Muscle of arm (tissue), 12 donors: ENCODE measurements around the gene KREMEN1. TPM values are rescaled to one million over a fixed set of nuclear protein-coding genes. Genes with fewer than 3 reads are reported as not detected.
A peak's percentile ranks its signal among the peaks of the same experiment; 100 is the strongest.

ENCODE experiments used
- DNase-seq: peaks from one replicate; pipeline ENCODE4 v3.0.0-alpha.2; 2013
- polyA plus RNA-seq, 12 donors: library from polyadenylated mRNA; unstranded; fragments of 120-200 nt; gene quantifications; one replicate each; pipeline ENCODE4 v1.2.1, GENCODE V29; 2013; ENCODE audit not compliant: insufficient read length in 12 of 12

Gene KREMEN1
- polyA plus RNA-seq, 12 donors = 65.7 to 117 (median 83.6) TPM; not detected in 1

DNA sequence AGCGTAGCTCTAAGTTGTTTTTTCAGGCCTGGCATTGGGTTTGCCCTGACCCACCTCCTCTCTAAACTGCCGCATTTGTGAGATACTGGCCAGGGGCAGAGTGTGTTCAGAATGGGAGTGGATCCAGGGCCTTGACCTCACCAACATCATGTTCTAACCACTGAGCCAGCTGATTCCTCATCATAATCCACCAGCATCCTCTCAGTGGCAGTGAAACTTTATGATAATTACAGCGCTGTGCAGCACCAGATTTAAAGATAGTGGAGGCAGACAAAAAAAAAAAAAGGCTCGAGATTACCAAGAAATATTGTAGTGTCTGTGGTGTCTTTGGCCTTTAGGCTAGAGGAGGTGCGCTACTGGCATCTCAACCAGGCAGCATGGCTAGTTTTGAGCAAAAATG, 53.0 kb downstream of the KREMEN1 start:
- no peak for DNase-seq

GRCh38 chr22:29126670-29127395, 54.0 kb downstream of the KREMEN1 start:
- DNase-seq = no peak

DNA sequence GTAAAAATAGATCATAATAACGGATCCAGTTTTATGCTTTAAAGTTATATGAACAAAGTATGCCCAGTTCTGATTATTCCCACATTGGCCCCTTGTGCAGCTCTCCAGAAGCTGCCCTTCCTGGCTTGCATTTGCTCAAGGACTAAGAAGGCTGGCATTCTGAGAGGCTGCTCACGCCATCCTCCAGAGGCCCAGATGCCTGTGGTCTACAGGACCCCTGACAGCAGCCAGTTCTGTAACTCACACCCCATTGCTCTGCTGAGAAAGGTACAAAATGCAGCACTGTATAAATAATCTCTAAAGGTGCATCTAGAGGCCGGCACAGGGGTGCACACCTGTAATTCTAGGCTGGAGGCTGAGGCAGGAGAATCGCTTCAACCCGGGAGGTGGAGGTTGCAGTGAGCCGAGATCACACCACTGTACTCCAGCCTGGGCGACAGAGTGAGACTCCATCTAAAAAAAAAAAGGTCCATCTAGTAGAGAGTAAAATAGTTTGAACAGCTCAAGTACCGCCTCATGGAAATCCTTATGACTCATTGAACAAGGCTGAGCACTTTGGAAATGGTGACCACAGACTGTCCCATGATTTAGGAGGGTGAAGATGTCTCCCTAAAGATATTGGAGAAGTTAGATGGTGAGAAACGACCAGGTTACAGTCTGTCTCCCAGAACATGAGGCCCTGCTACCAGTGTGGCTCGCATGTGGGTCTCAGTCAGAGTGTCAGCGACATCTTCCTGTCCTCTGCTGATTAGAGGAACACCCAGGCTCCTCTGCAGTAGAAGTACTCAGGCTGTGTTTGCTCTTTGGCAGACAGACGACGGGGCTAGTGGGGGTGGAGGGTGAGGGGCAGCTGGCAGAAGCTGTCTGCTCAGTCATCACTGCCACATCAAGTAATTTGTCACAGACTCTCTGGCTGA, 56.3 kb downstream of the KREMEN1 start:
- DNase-seq = no peak

DNA sequence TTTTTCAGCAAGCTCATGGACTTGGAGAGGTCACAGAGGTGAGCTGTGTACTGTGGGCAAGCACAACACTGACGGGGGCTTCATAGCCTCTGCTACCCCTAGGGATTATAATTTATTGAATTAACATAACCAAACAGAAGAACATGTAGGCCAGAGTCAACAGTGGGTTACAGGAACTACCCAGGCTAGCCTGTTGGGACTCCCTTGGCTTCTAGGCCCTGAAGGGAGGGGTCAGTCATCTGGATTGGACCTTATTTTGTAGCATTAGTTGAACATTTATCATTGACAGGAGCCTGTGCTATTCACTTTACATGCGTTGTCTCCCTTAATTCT, 56.9 kb downstream of the KREMEN1 start:
- no peak for DNase-seq

DNA sequence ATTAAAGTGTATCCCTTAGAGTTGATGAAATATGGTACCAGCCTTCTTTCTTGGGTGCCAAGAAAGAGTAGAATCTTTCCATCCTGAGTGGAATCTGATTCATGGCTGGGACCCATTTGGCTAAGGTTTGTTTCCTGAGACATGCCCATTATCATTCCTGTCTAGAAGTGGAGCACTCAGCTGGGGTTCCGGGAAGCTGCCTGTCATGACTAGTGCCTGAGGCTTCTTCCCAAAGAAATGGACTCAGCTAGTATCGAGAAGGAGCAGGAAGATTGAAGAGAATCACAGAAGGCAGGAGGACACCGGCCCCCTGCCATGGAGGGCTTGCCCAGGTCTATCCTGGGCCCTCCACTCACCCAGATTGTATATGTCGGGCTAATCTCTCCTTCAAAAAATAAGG, 57.6 kb downstream of the KREMEN1 start:
- DNase-seq = no peak

DNA sequence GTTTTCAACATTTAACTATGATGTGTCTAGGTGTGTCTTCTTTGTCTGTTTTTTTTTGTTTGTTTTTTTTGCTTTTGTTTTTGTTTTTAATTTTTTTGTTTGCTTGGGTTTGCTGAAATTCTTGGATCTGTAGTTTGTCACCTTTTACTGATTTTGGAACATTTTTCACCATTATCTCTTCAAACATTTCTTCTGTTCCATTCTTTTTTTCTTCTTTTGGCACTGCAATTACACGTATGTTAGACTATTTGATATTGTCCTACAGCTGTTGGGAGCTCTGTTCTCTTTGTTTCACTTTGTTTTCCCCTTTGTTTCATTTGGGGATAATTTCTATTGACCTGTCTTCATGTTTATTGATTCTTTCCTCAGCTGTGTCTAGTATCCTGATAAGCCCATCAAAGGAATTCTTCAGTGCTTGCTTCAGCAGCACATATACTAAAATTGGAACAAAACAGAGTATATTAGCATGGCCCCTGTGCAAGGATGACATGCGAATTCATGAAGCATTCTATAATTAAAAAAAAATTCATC, 60.8 kb downstream of the KREMEN1 start:
- no peak for DNase-seq

- no peak for DNase-seq
These were observed 61.6 kb downstream of the KREMEN1 start for GRCh38 chr22:29134448-29134847.

GRCh38 chr22:29136782-29137700, 64.2 kb downstream of the KREMEN1 start:
- DNase-seq = no peak

DNA sequence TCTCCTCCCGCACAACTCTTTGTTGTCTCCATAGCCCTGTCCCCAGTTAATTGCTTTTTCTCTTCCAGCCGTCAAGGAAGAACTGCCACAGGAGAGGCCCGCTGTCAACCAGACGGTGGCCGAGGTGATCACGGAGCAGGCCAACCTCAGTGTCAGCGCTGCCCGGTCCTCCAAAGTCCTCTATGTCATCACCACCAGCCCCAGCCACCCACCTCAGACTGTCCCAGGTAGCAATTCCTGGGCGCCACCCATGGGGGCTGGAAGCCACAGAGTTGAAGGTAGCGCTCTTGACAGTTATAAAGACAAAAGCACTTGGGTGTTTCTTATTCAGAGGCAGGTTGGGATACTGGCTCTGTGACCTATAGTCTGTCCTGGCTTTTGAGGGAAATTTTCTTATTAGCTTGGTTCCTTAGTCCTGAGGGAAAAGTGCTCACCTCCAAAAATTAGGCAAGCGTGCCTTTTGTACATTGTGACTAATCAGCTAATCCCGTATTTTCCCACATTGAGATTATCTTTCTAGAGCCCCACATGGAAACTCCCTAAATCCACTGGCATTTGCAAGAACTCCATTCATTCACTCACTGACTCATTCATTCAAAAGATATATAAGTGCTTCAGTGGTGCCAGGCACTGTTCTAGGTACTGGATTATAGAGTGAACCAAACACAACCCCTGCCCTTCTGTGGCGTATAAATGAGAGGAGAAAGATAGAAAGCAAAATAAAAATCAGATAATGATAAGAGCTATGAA, 65.9 kb downstream of the KREMEN1 start:
- DNase-seq = no peak

DNA sequence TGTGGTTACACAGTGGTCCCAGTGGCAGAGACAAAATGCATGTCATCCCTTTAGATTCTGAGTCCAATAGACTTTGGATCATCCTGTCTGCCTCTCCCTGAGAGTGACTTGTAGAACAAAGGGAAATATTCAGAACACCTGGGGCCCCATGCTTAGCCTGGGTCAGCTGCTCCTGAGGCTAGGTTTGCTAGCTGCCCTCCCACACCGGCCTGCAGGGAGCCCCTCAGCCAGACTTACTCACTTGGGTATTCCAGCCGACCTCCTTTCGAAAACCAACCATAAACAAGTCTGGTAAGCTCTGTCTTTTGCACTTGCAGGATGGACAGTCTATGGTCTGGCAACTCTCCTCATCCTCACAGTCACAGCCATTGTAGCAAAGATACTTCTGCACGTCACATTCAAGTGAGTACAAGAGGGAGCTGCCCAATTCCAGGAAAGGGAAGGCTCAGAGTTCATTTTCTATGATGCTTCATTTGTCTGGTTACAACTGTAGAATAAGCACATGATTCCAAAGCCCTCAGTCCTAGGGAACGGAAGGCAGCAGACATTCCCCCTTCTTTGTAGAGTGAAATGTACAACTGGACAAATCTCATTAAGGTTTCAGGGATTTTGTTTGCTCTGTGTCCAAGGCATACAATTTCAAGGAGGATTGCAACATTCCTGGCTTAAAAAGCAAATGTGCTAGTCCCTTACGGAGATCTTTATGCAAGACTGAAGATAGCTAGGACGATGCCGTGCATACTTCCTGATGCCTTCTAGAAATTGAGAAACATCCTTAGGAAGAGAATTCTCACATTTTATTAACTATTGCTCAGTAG, 67.3 kb downstream of the KREMEN1 start:
- no peak for DNase-seq

- no peak for DNase-seq
These were observed 68.3 kb downstream of the KREMEN1 start for GRCh38 chr22:29141078-29141688.

GRCh38 chr22:29142116-29142515, 69.3 kb downstream of the KREMEN1 start:
- no peak for DNase-seq

- peak; percentile 46 for DNase-seq
These were observed 71.3 kb downstream of the KREMEN1 start for GRCh38 chr22:29143941-29144785.

GRCh38 chr22:29144786-29145160, 71.9 kb downstream of the KREMEN1 start:
- DNase-seq = no peak

DNA sequence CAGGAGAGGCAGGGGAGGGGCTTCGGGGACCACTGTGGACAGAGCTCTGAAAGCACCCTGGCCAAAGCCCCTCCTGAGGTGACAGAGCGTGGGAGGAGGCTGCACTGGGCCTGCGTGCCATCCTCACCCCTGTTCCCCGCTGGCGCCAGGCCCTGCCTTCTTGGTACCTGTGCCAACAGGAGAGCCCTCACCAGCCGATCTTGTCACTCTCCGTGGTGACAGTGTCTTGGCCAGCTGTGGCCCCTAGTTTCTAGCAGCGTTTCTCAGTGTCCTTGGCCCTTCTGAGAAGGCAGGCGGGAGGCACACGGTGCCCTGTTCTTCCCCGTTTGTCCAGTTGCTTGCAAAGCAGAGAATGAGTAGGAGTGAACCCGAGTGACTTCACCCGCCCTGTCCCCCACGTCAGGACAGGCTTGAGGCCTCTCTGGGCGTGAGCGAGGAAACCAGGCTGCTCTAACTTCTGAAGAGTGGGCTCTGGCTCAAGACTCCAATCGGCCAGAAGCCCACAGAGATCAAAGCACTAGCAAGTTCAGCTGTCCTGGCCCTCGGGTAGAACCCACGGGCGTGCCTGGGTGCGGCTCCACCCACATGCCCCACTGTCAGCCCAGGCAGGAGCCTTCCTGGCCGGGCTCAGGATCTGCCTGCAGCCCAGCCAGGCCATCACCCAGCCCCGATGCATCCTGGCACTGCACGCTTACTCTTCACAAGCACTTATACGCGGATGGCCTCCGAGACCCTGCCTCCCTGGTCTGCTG, 72.7 kb downstream of the KREMEN1 start:
- DNase-seq = no peak

GRCh38 chr22:29146091-29146560, 73.3 kb downstream of the KREMEN1 start:
- no peak for DNase-seq

DNA sequence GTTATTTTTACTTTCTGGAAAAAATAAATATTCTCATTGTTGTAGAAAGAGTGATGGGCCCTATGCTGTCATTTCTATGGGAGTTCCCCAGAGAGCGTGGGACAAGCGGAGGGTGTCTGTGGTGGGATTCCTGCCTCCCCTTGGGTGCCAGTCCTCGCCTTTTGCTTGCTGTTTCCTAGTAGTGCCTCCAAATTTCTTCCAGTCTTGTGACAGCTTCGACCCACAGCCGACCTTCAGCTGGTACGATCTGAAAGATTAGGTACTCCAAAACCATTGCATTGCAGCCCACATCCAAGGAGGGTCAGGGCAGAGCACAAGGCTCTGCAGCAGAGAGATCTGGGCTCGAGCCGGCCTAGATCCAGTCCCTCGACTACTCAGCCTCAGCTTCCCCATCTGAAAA, 73.9 kb downstream of the KREMEN1 start:
- DNase-seq = no peak
